Measurements from ENCODE around the gene CRYBG1.

- no peak for TF ChIP-seq CTCF (IDR thresholded peaks at IDR 0.05; ENCODE audit: poor library complexity, severe bottlenecking)
- TF ChIP-seq EZH2 (IDR thresholded peaks at IDR 0.05; ENCODE audit: borderline replicate concordance, insufficient read depth, low read length, poor library complexity, severe bottlenecking), result no peak
- TF ChIP-seq TAF1 (IDR thresholded peaks at IDR 0.05; ENCODE audit: low read depth), result no peak
- TF ChIP-seq POLR2AphosphoS5 (IDR thresholded peaks at IDR 0.05), result no peak
- TF ChIP-seq RAD21 (conservative IDR thresholded peaks at IDR 0.05), result no peak
- no peak for TF ChIP-seq EP300 (conservative IDR thresholded peaks at IDR 0.05; ENCODE audit: poor library complexity, severe bottlenecking)
- TF ChIP-seq REST (IDR thresholded peaks at IDR 0.05; ENCODE audit: borderline replicate concordance), result no peak
These were observed 92.1 kb downstream of the CRYBG1 start for GRCh38 chr6:106452628-106453027.
